ENCODE measurements around the gene MYLK. TPM values are rescaled to one million over a fixed set of nuclear protein-coding genes. Genes with fewer than 3 reads are reported as not detected.

MYLK gene
- total RNA-seq, 2 donors from 2014 or later: 30.5 to 85.1 TPM

GRCh38 chr3:123843668-123844067 is 40.5 kb downstream of the MYLK start:
- no peaks in the 10 kb centered on the region for H3K36me3 ChIP-seq
- H3K27ac ChIP-seq: no peak overlapping the region
- DNase-seq (ENCODE audit: low spot score): no peak
- H3K4me3 ChIP-seq: no peak overlapping the region
- H3K27me3 ChIP-seq: no peaks in the 10 kb centered on the region
- peaks cover 0 to 42% of the 10 kb centered on the region in 2 donors for H3K9me3 ChIP-seq
- no peaks in the 10 kb centered on the region for H3K4me1 ChIP-seq
- no peak for TF ChIP-seq CTCF (IDR thresholded peaks at IDR 0.05)

- DNase-seq (ENCODE audit: low spot score): no peak
- H3K27ac ChIP-seq: no peak overlapping the region
- no peak overlapping the region for H3K4me3 ChIP-seq
- no peaks in the 10 kb centered on the region for H3K27me3 ChIP-seq
- H3K9me3 ChIP-seq: peaks cover 0 to 35% of the 10 kb centered on the region in 2 donors
- TF ChIP-seq CTCF (IDR thresholded peaks at IDR 0.05): no peak
- no peaks in the 10 kb centered on the region for H3K4me1 ChIP-seq
- H3K36me3 ChIP-seq: no peaks in the 10 kb centered on the region
Measured at GRCh38 chr3:123842711-123843110, 41.4 kb downstream of the MYLK start.

- DNase-seq (ENCODE audit: low spot score): no peak
- Histone ChIP-seq H3K36me3 (no peaks in the 10 kb centered on the region), H3K4me3 (no peak overlapping the region), H3K9me3 (peaks cover 0 to 31% of the 10 kb centered on the region in 2 donors), H3K27ac (no peak overlapping the region), H3K4me1 (no peaks in the 10 kb centered on the region), H3K27me3 (no peaks in the 10 kb centered on the region)
- no peak for TF ChIP-seq CTCF (IDR thresholded peaks at IDR 0.05)
Measured at GRCh38 chr3:123841476-123842238, 42.5 kb downstream of the MYLK start.

GRCh38 chr3:123840961-123841360 is 43.2 kb downstream of the MYLK start:
- Histone ChIP-seq H3K27ac (no peak overlapping the region), H3K27me3 (no peaks in the 10 kb centered on the region), H3K9me3 (peaks cover 0 to 26% of the 10 kb centered on the region in 2 donors), H3K4me1 (no peaks in the 10 kb centered on the region), H3K4me3 (no peak overlapping the region), H3K36me3 (no peaks in the 10 kb centered on the region)
- no peak for TF ChIP-seq CTCF (IDR thresholded peaks at IDR 0.05)
- DNase-seq (ENCODE audit: low spot score): no peak

- TF ChIP-seq CTCF (IDR thresholded peaks at IDR 0.05): no peak
- no peak for DNase-seq (ENCODE audit: low spot score)
Measured at GRCh38 chr3:123837858-123838257, 46.3 kb downstream of the MYLK start.

GRCh38 chr3:123834631-123835030 is 49.5 kb downstream of the MYLK start:
- H3K4me1 ChIP-seq: no peaks in the 10 kb centered on the region
- TF ChIP-seq CTCF (IDR thresholded peaks at IDR 0.05): no peak
- H3K27ac ChIP-seq: no peak overlapping the region
- DNase-seq (ENCODE audit: low spot score): no peak
- no peaks in the 10 kb centered on the region for H3K27me3 ChIP-seq
- peaks cover 0 to 11% of the 10 kb centered on the region in 2 donors for H3K9me3 ChIP-seq
- no peaks in the 10 kb centered on the region for H3K36me3 ChIP-seq
- no peak overlapping the region for H3K4me3 ChIP-seq

More at GRCh38 chr3:123837858-123838257, 46.3 kb downstream of the MYLK start:
- H3K9me3 ChIP-seq: peaks cover 0 to 26% of the 10 kb centered on the region in 2 donors
- H3K4me3 ChIP-seq: no peak overlapping the region
- no peak overlapping the region for H3K27ac ChIP-seq
- no peaks in the 10 kb centered on the region for H3K4me1 ChIP-seq
- no peaks in the 10 kb centered on the region for H3K36me3 ChIP-seq
- no peaks in the 10 kb centered on the region for H3K27me3 ChIP-seq
